ENCODE results near the gene ZNRF3.
A peak's percentile ranks its signal among the peaks of the same experiment; 100 is the strongest.
"Not testable (repeated sequence)": the region's sequence is repeated elsewhere in the genome, so short reads cannot be mapped to it uniquely, and the experiment has no call there.

Gene ZNRF3

DNA sequence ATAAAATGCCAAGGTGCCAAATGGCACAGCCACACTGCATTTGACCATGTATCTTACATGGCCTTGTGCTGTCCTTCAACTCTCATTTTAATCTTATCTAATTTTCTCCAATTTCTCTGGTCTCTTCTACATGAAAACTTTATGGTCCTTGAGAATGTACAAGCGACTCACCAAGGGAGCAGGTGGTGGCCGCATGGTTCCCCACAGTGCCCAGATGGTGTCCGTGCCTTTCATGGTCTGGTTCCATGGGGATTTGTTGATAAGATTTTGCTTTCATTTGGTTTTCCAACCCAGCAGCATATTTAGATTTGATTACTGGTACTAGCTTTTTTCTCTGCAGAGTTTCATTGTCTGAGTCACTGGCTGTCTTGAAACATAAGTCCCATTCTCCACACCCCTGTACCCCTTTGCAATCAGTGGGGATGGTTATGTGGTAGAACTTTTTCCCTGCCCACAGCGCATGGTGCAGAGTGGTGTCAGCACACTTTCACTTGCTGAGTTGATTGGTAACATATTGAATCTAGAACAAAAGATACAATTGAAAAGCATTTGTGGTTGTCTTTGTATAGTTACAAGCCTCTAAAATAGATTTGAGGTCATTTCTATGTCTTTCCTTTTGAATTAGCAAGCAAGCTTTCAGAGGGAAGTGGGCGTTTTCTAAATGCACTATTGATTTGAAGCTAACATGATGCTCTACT lies 24.1 kb downstream of the ZNRF3 start:
- Mint-ChIP-seq H3K9me3 (no peaks in the 10 kb centered on the region), H3K4me1 (peaks cover 28% of the 10 kb centered on the region), H3K4me3 (no peak overlapping the region), H3K27me3 (peaks cover 66% of the 10 kb centered on the region), H3K36me3 (no peaks in the 10 kb centered on the region), H3K27ac (no peak overlapping the region)
- peak; percentile 34 for DNase-seq
- CTCF ChIA-PET, result no interaction called here

DNA sequence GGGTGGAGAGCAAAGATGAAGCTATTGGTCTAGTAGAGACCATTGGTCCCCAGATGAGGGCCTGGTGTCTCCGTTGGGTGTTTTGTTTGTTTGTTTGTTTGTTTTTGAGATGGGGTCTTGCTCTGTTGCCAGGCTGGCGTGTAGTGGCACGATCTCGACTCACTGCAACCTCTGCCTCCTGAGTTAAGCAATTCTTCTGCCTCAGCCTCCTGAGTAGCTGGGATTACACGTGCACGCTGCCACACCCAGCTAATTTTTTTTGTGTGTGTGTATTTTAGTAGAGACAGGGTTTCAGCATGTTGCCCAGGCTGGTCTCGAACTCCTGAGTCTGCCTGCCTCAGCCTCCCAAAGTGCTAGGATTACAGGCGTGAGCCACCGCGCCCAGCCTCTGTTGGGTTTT lies 25.4 kb downstream of the ZNRF3 start:
- H3K4me3 Mint-ChIP-seq, CTCF ChIA-PET, DNase-seq, H3K9me3 Mint-ChIP-seq, H3K36me3 Mint-ChIP-seq: not testable (repeated sequence)
- Mint-ChIP-seq H3K27me3 (peaks cover 63% of the 10 kb centered on the region), H3K27ac (peak overlapping the region; percentile 47), H3K4me1 (peaks cover 28% of the 10 kb centered on the region)

DNA sequence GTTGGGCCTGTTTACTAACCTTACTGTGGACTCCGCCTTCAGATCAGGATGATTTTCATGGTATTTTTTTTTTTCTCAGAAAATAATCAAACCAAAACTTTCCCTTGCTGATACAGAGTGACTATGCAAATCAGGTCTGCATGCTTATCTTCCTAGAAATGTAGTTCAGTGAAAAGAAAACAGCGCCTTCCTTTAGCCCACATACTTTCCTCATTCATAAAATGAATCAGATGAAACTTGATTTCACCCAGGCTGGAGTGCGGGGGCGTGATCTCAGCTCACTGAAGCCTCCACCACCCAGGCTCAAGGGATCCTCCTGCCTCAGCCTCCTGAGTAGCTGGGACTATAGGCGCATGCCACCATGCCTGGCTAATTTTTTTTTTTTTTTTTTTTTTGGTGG lies 26.0 kb downstream of the ZNRF3 start:
- no peaks in the 10 kb centered on the region for H3K36me3 Mint-ChIP-seq
- peak; percentile 49 for DNase-seq
- H3K4me1 Mint-ChIP-seq, result peaks cover 28% of the 10 kb centered on the region
- H3K27me3 Mint-ChIP-seq, result peaks cover 63% of the 10 kb centered on the region
- H3K9me3 Mint-ChIP-seq, result no peaks in the 10 kb centered on the region
- CTCF ChIA-PET, result no interaction called here
- H3K4me3 Mint-ChIP-seq, result no peak overlapping the region
- no peak overlapping the region for H3K27ac Mint-ChIP-seq

GRCh38 chr22:28910569-28911303 lies 27.4 kb downstream of the ZNRF3 start:
- no peaks in the 10 kb centered on the region for H3K9me3 Mint-ChIP-seq
- H3K4me3 Mint-ChIP-seq, result no peak overlapping the region
- no peak for DNase-seq
- peaks cover 28% of the 10 kb centered on the region for H3K4me1 Mint-ChIP-seq
- H3K27me3 Mint-ChIP-seq, result peaks cover 54% of the 10 kb centered on the region
- H3K27ac Mint-ChIP-seq, result no peak overlapping the region
- H3K36me3 Mint-ChIP-seq, result no peaks in the 10 kb centered on the region
- CTCF ChIA-PET, result no interaction called here

- Mint-ChIP-seq H3K36me3 (no peaks in the 10 kb centered on the region), H3K4me3 (no peak overlapping the region), H3K27me3 (peaks cover 52% of the 10 kb centered on the region), H3K9me3 (no peaks in the 10 kb centered on the region), H3K4me1 (peaks cover 28% of the 10 kb centered on the region), H3K27ac (no peak overlapping the region)
- CTCF ChIA-PET, result no interaction called here
- no peak for DNase-seq
Measured at GRCh38 chr22:28911304-28911690, 27.9 kb downstream of the ZNRF3 start.

DNA sequence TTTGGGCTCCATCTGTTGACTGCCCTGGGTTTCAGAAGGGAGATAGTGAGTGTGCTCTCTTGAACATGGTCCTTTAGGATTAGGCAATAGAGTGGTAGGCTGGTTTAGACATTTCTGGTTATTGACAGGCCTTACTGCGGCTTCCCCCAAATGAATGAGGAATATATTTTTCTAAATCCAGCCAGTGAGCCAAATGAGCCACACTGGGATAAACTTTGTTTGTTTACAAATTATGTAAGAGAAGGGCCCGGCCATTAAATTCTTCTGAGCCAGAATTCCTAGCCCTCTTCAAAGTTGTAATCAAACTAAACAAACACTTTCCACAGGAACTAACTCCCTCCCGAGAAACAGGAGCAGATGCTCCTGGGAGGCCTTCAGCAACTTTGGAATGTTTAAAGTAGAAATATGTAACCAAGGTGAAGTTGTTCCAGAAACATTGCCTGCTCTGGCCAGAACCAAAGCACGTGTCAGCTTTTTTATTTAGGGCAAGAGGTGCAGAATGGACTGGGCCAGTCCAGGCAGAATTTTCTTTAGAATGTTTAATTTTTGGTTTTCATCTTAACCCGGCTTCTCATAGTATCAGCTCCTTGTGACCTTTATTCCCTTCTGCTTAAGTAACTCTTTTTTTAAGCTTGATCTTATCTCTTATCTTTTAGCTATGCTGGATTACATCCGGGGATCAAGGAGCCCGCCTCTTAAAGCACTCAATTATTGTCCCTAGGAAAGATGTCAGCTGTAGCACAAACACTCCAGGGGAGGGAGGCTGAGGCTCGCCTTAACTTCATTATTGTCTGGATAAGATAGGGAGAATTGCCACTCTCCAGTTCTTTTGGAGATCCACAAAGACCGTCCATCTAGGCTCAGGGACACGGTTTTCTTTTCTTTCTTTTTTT lies 28.7 kb downstream of the ZNRF3 start:
- Mint-ChIP-seq H3K27me3 (peaks cover 56% of the 10 kb centered on the region), H3K4me1 (peaks cover 28% of the 10 kb centered on the region), H3K4me3 (no peak overlapping the region), H3K36me3 (no peaks in the 10 kb centered on the region), H3K9me3 (no peaks in the 10 kb centered on the region), H3K27ac (no peak overlapping the region)
- CTCF ChIA-PET, result no interaction called here
- no peak for DNase-seq

GRCh38 chr22:28914201-28914600 lies 30.8 kb downstream of the ZNRF3 start:
- DNase-seq, result no peak
- Mint-ChIP-seq H3K9me3 (no peaks in the 10 kb centered on the region), H3K27ac (no peak overlapping the region), H3K4me3 (no peak overlapping the region), H3K27me3 (peaks cover 68% of the 10 kb centered on the region), H3K36me3 (no peaks in the 10 kb centered on the region), H3K4me1 (peaks cover 8% of the 10 kb centered on the region)
- CTCF ChIA-PET, result interaction anchor here (0.6 kb wide), 1 partner anchor 70 kb away, joined by 3 read pairs; no protein-coding TSS in a partner anchor

- no peaks in the 10 kb centered on the region for H3K9me3 Mint-ChIP-seq
- peaks cover 61% of the 10 kb centered on the region for H3K27me3 Mint-ChIP-seq
- CTCF ChIA-PET, result no interaction called here
Measured at GRCh38 chr22:28915969-28916368, 32.6 kb downstream of the ZNRF3 start.

GRCh38 chr22:28917747-28918549 lies 34.6 kb downstream of the ZNRF3 start:
- Mint-ChIP-seq H3K4me3 (no peak overlapping the region), H3K9me3 (no peaks in the 10 kb centered on the region), H3K36me3 (no peaks in the 10 kb centered on the region), H3K27ac (no peak overlapping the region), H3K27me3 (peaks cover 58% of the 10 kb centered on the region), H3K4me1 (no peaks in the 10 kb centered on the region)
- no peak for DNase-seq
- CTCF ChIA-PET, result interaction anchor here (0.6 to 1.2 kb wide), 3 partner anchors 14 to 216 kb away, joined by 3 to 4 read pairs (median 3); no protein-coding TSS in a partner anchor

More at GRCh38 chr22:28915969-28916368, 32.6 kb downstream of the ZNRF3 start:
- H3K27ac Mint-ChIP-seq, result no peak overlapping the region
- H3K36me3 Mint-ChIP-seq, result no peaks in the 10 kb centered on the region
- no peak for DNase-seq
- H3K4me3 Mint-ChIP-seq, result no peak overlapping the region
- no peaks in the 10 kb centered on the region for H3K4me1 Mint-ChIP-seq

GRCh38 chr22:28918550-28919271 lies 35.3 kb downstream of the ZNRF3 start:
- Mint-ChIP-seq H3K27ac (no peak overlapping the region), H3K27me3 (peaks cover 60% of the 10 kb centered on the region), H3K36me3 (no peaks in the 10 kb centered on the region), H3K4me3 (no peak overlapping the region), H3K4me1 (no peaks in the 10 kb centered on the region), H3K9me3 (no peaks in the 10 kb centered on the region)
- no peak for DNase-seq
- CTCF ChIA-PET, result interaction anchor here (1.2 kb wide), 1 partner anchor 118 kb away, joined by 3 read pairs; no protein-coding TSS in a partner anchor

GRCh38 chr22:28920757-28921584 lies 37.6 kb downstream of the ZNRF3 start:
- CTCF ChIA-PET, result interaction anchor here (0.7 kb wide), 1 partner anchor 118 kb away, joined by 3 read pairs; no protein-coding TSS in a partner anchor
- no peak overlapping the region for H3K4me3 Mint-ChIP-seq
- peaks cover 70% of the 10 kb centered on the region for H3K27me3 Mint-ChIP-seq
- DNase-seq, result no peak
- H3K27ac Mint-ChIP-seq, result no peak overlapping the region
- no peaks in the 10 kb centered on the region for H3K9me3 Mint-ChIP-seq
- no peaks in the 10 kb centered on the region for H3K36me3 Mint-ChIP-seq
- no peaks in the 10 kb centered on the region for H3K4me1 Mint-ChIP-seq

DNA sequence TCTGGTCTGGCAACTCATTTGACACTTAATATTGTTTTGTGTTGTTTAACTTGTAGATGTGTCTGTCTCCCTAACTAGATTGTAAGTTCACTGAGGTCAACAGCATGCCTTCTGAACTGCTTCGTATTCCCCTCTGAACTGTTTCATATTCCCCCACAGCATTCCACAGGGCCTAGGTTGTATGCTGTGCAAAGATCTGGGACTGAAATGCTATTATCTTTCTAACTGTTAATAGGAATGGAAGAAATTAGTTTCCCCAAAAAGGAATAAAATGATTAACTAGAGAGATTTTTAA lies 38.2 kb downstream of the ZNRF3 start:
- no peak for DNase-seq
- CTCF ChIA-PET, result no interaction called here

More for the DNA sequence above, 38.2 kb downstream of the ZNRF3 start:
- Mint-ChIP-seq H3K36me3 (no peaks in the 10 kb centered on the region), H3K27ac (no peak overlapping the region), H3K4me1 (no peaks in the 10 kb centered on the region), H3K4me3 (no peak overlapping the region), H3K9me3 (no peaks in the 10 kb centered on the region), H3K27me3 (peaks cover 72% of the 10 kb centered on the region)

Data from activated naive CD4-positive, alpha-beta T cell treated with anti-CD3 and anti-CD28 coated beads, Interleukin-2, amount 10 ng/mL, durations not matched to agents 7 days and 5 days (primary cell).